GM23338 (cell line): ENCODE results near the gene POLR3E. TPM values are rescaled to one million over a fixed set of nuclear protein-coding genes. Genes with fewer than 3 reads are reported as not detected.

Source experiments
- ATAC-seq: fragments of 200-7000 bp; cut with Tn5 transposase; 3 replicates; pipeline ENCODE4 v1.9.1; 2020
- DNase-seq: peaks from one replicate; pipeline ENCODE4 v3.0.0-alpha.2; 2015; ENCODE audit warnings: low spot score
- H2AFZ ChIP-seq: fragments of 200-600 bp; sonication (generic); 2 replicates; pipeline ENCODE4 v1.8.0; 2016; ENCODE audit warnings: antibody characterized with exemption, mild to moderate bottlenecking, moderate library complexity
- H3F3A ChIP-seq: fragments of 200-600 bp; sonication (generic); replicated peaks from 2 replicates; pipeline ENCODE4 v1.8.0; 2017; ENCODE audit warnings: antibody characterized with exemption, mixed run types, low read depth
- H3K27ac ChIP-seq: fragments of 200-600 bp; sonication (generic); 2 replicates; pipeline ENCODE4 v1.6.1; 2016; ENCODE audit warnings: low read depth
- H3K27me3 ChIP-seq: fragments of 200-600 bp; sonication (generic); 2 replicates; pipeline ENCODE4 v1.8.0; 2016; ENCODE audit warnings: mild to moderate bottlenecking, mixed run types, moderate library complexity; ENCODE audit not compliant: insufficient read depth
- H3K36me3 ChIP-seq: fragments of 200-600 bp; sonication (generic); 2 replicates; pipeline ENCODE4 v1.8.0; 2016; ENCODE audit warnings: mild to moderate bottlenecking; ENCODE audit not compliant: insufficient read depth
- H3K4me1 ChIP-seq: fragments of 200-600 bp; sonication (generic); 2 replicates; pipeline ENCODE4 v1.8.0; 2016; ENCODE audit warnings: mild to moderate bottlenecking, moderate library complexity; ENCODE audit not compliant: insufficient read depth
- H3K4me2 ChIP-seq: fragments of 200-600 bp; sonication (generic); 2 replicates; pipeline ENCODE4 v1.7.1; 2017; ENCODE audit warnings: mixed run types
- H3K4me3 ChIP-seq: fragments of 200-600 bp; sonication (generic); 2 replicates; pipeline ENCODE4 v1.6.1; 2016; ENCODE audit warnings: mixed run types
- H3K79me2 ChIP-seq: fragments of 200-600 bp; sonication (generic); replicated peaks from 2 replicates; pipeline ENCODE4 v1.8.0; 2017; ENCODE audit warnings: mild to moderate bottlenecking; ENCODE audit not compliant: insufficient read depth
- H3K9me2 ChIP-seq: fragments of 200-600 bp; sonication (generic); 2 replicates; pipeline ENCODE4 v1.8.0; 2017; ENCODE audit not compliant: insufficient read depth
- H4K20me1 ChIP-seq: fragments of 200-600 bp; sonication (generic); replicated peaks from 2 replicates; pipeline ENCODE4 v1.8.0; 2017; ENCODE audit warnings: mild to moderate bottlenecking; ENCODE audit not compliant: insufficient read depth
- H3K27ac Mint-ChIP-seq: 2 replicates; pipeline ENCODE4 v1.8.0; 2020; ENCODE audit warnings: inconsistent platforms, mild to moderate bottlenecking, moderate library complexity, mixed read lengths
- H3K27me3 Mint-ChIP-seq: 3 replicates; pipeline ENCODE4 v1.8.0; 2022; ENCODE audit warnings: low read depth, mild to moderate bottlenecking, moderate library complexity, mixed read lengths, inconsistent platforms; ENCODE audit not compliant: insufficient read depth, poor library complexity
- H3K36me3 Mint-ChIP-seq: 3 replicates; pipeline ENCODE4 v1.8.0; 2021; ENCODE audit warnings: low read depth, mild to moderate bottlenecking, inconsistent platforms, moderate library complexity, mixed read lengths
- H3K4me1 Mint-ChIP-seq: 3 replicates; pipeline ENCODE4 v1.8.0; 2020; ENCODE audit warnings: mild to moderate bottlenecking, inconsistent platforms, mixed read lengths
- H3K4me3 Mint-ChIP-seq: 3 replicates; pipeline ENCODE4 v1.8.0; 2021; ENCODE audit warnings: moderate library complexity, mild to moderate bottlenecking, inconsistent platforms, mixed read lengths
- H3K9me3 Mint-ChIP-seq: 3 replicates; pipeline ENCODE4 v1.8.0; 2020; ENCODE audit warnings: moderate library complexity, mild to moderate bottlenecking, inconsistent platforms, mixed read lengths
- CREB1 ChIP-seq: fragments of 250-450 bp; sonication (Bioruptor Pico); IDR thresholded peaks from 2 replicates; pipeline ENCODE4 v1.5.0; 2020; ENCODE audit warnings: low read depth, mild to moderate bottlenecking, moderate library complexity
- EZH2 ChIP-seq: fragments of 200-600 bp; sonication (generic); IDR thresholded peaks from one replicate; pipeline ENCODE4 v1.8.0; 2017; ENCODE audit warnings: antibody characterized with exemption, mild to moderate bottlenecking, low read depth; ENCODE audit not compliant: unreplicated experiment
- EZH2phosphoT487 ChIP-seq: fragments of 200-600 bp; sonication (generic); IDR thresholded peaks from one replicate; pipeline ENCODE4 v1.8.1; 2018; ENCODE audit warnings: antibody characterized with exemption; ENCODE audit not compliant: unreplicated experiment
- JUNB ChIP-seq: IDR thresholded peaks from one replicate; pipeline ENCODE4 v1.6.1; 2016; ENCODE audit warnings: antibody characterized with exemption; ENCODE audit not compliant: unreplicated experiment
- NANOG ChIP-seq: IDR thresholded peaks from 2 replicates; pipeline ENCODE4 v1.6.1; 2016; ENCODE audit warnings: antibody characterized with exemption, borderline replicate concordance
- POLR2AphosphoS5 ChIP-seq: IDR thresholded peaks from 2 replicates; pipeline ENCODE4 v1.6.1; 2016; ENCODE audit warnings: antibody characterized with exemption, low read depth
- STAT1 ChIP-seq: IDR thresholded peaks from one replicate; pipeline ENCODE4 v1.6.1; 2016; ENCODE audit warnings: antibody characterized with exemption; ENCODE audit not compliant: unreplicated experiment
- ZNF114 ChIP-seq: fragments of 250-450 bp; sonication (Bioruptor Pico); IDR thresholded peaks from 2 replicates; pipeline ENCODE4 v1.5.0; 2020; ENCODE audit warnings: mild to moderate bottlenecking, moderate library complexity
- ZNF331 ChIP-seq: fragments of 250-450 bp; sonication (Bioruptor Pico); IDR thresholded peaks from 2 replicates; pipeline ENCODE4 v1.5.0; 2020; ENCODE audit warnings: low read depth, mild to moderate bottlenecking, moderate library complexity
- polyA plus RNA-seq: library from polyadenylated mRNA; unstranded; fragments of >200 nt; fragmentation: Nextera tagmentation; extraction: Ambion mirVana; gene quantifications from 2 replicates; pipeline ENCODE4 v1.2.1, GENCODE V29; 2016
- total RNA-seq: library from RNA; depleted of rRNA; stranded (reverse); fragments of >200 nt; shearing (Covaris generic); gene quantifications from 2 replicates; pipeline ENCODE4 v1.2.3, GENCODE V29; 2014
- TF ChIP-seq, protein P1 (sequence below), 2 experiments: fragments of 200-600 bp in 1 of 2; sonication (generic) in 1 of 2; conservative IDR thresholded peaks; 2 replicates each; pipeline versions ENCODE4 v1.5.1 to v1.6.1; 2016 to 2017; ENCODE audit warnings: antibody characterized with exemption in 2 of 2, low read depth in 2 of 2, mild to moderate bottlenecking in 2 of 2, moderate library complexity in 1 of 2
- TF ChIP-seq, protein P2 (sequence below): IDR thresholded peaks from one replicate; pipeline ENCODE4 v1.6.1; 2018; ENCODE audit warnings: antibody characterized with exemption; ENCODE audit not compliant: unreplicated experiment
- TF ChIP-seq, protein P3 (sequence below): IDR thresholded peaks from 2 replicates; pipeline ENCODE4 v1.6.1; 2016; ENCODE audit warnings: antibody characterized with exemption
- TF ChIP-seq, protein P4 (sequence below): fragments of 250-450 bp; sonication (Bioruptor Pico); IDR thresholded peaks from 2 replicates; pipeline ENCODE4 v1.5.0; 2020; ENCODE audit warnings: mild to moderate bottlenecking, moderate library complexity

POLR3E gene
- total and polyA plus RNA-seq, 2 experiments from 2014 or later = 62.7 to 141 TPM

DNA sequence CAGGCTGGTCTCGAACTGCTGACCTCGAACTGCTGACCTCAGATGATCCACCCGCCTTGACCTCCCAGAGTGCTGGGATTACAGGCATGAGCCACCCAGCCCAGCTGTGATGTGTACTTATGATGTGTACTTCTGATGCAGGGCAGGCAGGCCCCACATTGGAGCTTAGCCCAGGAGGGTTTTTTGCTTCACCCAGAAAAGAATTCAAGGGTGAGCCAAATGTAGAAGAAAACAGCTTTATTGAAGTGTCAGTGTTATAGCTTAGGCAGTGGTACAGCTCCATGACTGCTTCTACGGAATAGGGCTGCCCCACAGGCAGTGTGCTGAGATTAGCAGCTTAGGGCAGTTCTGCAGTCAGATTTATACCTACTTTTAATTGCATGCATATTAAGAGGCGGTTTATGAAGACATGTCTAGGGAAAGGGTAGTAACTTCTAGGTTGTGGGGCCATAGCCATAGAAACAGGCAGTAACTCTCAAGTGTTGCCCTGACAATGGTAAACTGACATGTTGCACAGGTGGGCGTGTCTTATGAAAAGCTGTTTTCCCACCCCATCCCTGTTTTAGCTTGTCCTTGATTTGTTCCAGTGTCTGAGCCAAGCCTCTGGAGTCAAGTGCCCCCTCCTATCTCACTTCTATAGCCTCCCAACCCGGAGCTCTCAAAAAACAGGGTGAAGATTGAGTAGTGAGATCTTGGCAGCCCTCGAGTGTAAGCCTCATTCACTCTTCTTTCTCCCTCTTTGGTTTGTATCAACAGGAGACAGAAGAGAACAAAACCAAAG, 24.1 kb upstream of the POLR3E start:
- Histone ChIP-seq H3K79me2 (no peaks in the 10 kb centered on the region), H3K4me3 (no peak overlapping the region), H3K27ac (no peak overlapping the region), H3K27me3 (no peaks in the 10 kb centered on the region), H3F3A (peaks cover 4% of the 10 kb centered on the region), H3K9me2 (no peaks in the 10 kb centered on the region), H2AFZ (no peak overlapping the region), H3K4me2 (no peak overlapping the region), H4K20me1 (0 out of 2 replicates have a peak, but pooled peaks cover 3% of the 10 kb centered on the region), H3K36me3 (peaks cover 16% of the 10 kb centered on the region; the same call in 1 of the 2 replicates), H3K4me1 (no peaks in the 10 kb centered on the region)
- ATAC-seq = no peak
- H3K27ac Mint-ChIP-seq = no peak overlapping the region
- H3K9me3 Mint-ChIP-seq = no peaks in the 10 kb centered on the region
- no peak for DNase-seq
- H3K4me3 Mint-ChIP-seq = no peak overlapping the region
- H3K27me3 Mint-ChIP-seq = peaks cover 3% of the 10 kb centered on the region
- TF ChIP-seq ZNF114 (CRISPR knock-in tag) (no peak), ZNF331 (CRISPR knock-in tag) (no peak), STAT1 (no peak), POLR2AphosphoS5 (no peak), EZH2phosphoT487 (no peak), NANOG (no peak), JUNB (no peak), EZH2 (no peak), CREB1 (no peak)
- TF ChIP-seq, protein P1, sequence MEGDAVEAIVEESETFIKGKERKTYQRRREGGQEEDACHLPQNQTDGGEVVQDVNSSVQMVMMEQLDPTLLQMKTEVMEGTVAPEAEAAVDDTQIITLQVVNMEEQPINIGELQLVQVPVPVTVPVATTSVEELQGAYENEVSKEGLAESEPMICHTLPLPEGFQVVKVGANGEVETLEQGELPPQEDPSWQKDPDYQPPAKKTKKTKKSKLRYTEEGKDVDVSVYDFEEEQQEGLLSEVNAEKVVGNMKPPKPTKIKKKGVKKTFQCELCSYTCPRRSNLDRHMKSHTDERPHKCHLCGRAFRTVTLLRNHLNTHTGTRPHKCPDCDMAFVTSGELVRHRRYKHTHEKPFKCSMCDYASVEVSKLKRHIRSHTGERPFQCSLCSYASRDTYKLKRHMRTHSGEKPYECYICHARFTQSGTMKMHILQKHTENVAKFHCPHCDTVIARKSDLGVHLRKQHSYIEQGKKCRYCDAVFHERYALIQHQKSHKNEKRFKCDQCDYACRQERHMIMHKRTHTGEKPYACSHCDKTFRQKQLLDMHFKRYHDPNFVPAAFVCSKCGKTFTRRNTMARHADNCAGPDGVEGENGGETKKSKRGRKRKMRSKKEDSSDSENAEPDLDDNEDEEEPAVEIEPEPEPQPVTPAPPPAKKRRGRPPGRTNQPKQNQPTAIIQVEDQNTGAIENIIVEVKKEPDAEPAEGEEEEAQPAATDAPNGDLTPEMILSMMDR (conservative IDR thresholded peaks at IDR 0.05; ENCODE audit: low read depth in 2 of 2) = no peak
- TF ChIP-seq, protein P2, sequence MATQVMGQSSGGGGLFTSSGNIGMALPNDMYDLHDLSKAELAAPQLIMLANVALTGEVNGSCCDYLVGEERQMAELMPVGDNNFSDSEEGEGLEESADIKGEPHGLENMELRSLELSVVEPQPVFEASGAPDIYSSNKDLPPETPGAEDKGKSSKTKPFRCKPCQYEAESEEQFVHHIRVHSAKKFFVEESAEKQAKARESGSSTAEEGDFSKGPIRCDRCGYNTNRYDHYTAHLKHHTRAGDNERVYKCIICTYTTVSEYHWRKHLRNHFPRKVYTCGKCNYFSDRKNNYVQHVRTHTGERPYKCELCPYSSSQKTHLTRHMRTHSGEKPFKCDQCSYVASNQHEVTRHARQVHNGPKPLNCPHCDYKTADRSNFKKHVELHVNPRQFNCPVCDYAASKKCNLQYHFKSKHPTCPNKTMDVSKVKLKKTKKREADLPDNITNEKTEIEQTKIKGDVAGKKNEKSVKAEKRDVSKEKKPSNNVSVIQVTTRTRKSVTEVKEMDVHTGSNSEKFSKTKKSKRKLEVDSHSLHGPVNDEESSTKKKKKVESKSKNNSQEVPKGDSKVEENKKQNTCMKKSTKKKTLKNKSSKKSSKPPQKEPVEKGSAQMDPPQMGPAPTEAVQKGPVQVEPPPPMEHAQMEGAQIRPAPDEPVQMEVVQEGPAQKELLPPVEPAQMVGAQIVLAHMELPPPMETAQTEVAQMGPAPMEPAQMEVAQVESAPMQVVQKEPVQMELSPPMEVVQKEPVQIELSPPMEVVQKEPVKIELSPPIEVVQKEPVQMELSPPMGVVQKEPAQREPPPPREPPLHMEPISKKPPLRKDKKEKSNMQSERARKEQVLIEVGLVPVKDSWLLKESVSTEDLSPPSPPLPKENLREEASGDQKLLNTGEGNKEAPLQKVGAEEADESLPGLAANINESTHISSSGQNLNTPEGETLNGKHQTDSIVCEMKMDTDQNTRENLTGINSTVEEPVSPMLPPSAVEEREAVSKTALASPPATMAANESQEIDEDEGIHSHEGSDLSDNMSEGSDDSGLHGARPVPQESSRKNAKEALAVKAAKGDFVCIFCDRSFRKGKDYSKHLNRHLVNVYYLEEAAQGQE = no peak
- TF ChIP-seq, protein P3, sequence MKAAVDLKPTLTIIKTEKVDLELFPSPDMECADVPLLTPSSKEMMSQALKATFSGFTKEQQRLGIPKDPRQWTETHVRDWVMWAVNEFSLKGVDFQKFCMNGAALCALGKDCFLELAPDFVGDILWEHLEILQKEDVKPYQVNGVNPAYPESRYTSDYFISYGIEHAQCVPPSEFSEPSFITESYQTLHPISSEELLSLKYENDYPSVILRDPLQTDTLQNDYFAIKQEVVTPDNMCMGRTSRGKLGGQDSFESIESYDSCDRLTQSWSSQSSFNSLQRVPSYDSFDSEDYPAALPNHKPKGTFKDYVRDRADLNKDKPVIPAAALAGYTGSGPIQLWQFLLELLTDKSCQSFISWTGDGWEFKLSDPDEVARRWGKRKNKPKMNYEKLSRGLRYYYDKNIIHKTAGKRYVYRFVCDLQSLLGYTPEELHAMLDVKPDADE = no peak
- TF ChIP-seq, protein P4, sequence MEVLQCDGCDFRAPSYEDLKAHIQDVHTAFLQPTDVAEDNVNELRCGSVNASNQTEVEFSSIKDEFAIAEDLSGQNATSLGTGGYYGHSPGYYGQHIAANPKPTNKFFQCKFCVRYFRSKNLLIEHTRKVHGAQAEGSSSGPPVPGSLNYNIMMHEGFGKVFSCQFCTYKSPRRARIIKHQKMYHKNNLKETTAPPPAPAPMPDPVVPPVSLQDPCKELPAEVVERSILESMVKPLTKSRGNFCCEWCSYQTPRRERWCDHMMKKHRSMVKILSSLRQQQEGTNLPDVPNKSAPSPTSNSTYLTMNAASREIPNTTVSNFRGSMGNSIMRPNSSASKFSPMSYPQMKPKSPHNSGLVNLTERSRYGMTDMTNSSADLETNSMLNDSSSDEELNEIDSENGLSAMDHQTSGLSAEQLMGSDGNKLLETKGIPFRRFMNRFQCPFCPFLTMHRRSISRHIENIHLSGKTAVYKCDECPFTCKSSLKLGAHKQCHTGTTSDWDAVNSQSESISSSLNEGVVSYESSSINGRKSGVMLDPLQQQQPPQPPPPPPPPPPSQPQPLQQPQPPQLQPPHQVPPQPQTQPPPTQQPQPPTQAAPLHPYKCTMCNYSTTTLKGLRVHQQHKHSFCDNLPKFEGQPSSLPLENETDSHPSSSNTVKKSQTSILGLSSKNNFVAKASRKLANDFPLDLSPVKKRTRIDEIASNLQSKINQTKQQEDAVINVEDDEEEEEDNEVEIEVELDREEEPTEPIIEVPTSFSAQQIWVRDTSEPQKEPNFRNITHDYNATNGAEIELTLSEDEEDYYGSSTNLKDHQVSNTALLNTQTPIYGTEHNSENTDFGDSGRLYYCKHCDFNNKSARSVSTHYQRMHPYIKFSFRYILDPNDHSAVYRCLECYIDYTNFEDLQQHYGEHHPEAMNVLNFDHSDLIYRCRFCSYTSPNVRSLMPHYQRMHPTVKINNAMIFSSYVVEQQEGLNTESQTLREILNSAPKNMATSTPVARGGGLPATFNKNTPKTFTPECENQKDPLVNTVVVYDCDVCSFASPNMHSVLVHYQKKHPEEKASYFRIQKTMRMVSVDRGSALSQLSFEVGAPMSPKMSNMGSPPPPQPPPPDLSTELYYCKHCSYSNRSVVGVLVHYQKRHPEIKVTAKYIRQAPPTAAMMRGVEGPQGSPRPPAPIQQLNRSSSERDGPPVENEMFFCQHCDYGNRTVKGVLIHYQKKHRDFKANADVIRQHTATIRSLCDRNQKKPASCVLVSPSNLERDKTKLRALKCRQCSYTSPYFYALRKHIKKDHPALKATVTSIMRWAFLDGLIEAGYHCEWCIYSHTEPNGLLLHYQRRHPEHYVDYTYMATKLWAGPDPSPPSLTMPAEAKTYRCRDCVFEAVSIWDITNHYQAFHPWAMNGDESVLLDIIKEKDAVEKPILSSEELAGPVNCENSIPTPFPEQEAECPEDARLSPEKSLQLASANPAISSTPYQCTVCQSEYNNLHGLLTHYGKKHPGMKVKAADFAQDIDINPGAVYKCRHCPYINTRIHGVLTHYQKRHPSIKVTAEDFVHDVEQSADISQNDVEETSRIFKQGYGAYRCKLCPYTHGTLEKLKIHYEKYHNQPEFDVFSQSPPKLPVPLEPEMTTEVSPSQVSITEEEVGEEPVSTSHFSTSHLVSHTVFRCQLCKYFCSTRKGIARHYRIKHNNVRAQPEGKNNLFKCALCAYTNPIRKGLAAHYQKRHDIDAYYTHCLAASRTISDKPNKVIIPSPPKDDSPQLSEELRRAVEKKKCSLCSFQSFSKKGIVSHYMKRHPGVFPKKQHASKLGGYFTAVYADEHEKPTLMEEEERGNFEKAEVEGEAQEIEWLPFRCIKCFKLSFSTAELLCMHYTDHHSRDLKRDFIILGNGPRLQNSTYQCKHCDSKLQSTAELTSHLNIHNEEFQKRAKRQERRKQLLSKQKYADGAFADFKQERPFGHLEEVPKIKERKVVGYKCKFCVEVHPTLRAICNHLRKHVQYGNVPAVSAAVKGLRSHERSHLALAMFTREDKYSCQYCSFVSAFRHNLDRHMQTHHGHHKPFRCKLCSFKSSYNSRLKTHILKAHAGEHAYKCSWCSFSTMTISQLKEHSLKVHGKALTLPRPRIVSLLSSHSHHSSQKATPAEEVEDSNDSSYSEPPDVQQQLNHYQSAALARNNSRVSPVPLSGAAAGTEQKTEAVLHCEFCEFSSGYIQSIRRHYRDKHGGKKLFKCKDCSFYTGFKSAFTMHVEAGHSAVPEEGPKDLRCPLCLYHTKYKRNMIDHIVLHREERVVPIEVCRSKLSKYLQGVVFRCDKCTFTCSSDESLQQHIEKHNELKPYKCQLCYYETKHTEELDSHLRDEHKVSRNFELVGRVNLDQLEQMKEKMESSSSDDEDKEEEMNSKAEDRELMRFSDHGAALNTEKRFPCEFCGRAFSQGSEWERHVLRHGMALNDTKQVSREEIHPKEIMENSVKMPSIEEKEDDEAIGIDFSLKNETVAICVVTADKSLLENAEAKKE (CRISPR knock-in tag) = no peak
- peaks cover 30% of the 10 kb centered on the region for H3K36me3 Mint-ChIP-seq
- H3K4me1 Mint-ChIP-seq = peaks cover under 1% of the 10 kb centered on the region
